Activated CD8-positive, alpha-beta memory T cell treated with anti-CD3 and anti-CD28 coated beads for 48 hours (primary cell): ENCODE data around the gene WNK2.

Source experiments
- DNase-seq, 3 experiments: peaks; one replicate each; pipeline ENCODE4 v3.0.0-alpha.2; 2020; ENCODE audit warnings: low read depth in 2 of 3, low spot score in 2 of 3

WNK2 gene

DNA sequence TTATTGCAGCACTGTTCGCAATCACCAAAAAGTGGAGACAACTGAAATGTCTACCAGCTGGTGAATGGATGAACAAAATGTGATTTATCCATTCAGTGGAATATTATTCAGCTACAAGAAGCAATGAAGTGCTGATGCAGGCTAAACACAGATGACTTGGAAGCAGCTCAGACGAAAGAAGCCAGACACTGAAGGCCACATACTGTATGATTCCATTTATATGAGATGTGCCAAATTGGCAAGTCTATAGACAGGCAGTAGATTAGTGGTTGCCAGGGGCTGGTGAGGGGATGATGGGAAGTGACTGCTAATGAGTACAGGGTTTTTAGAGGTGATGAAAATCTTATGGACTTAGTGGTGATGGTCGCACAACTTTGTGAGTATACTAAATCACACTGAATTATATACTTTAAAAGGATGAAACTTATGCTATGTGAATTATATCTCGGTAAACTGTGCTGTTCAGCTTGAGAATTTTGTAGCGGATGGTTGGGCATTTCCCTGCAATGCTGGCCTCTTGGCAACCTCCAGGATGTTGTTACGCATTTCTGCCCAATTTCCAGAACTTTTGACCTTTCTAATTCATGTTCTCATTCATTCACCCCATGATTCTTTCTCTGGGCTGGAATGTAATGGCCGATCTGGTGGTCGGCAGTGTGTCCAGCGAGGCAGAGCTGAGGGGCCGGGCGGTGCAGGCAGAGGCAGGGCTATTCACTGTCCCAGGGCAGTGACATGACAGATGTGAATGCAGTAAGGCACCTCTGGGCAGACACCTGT, 22.0 kb upstream of the WNK2 start:
- DNase-seq: no peak

DNA sequence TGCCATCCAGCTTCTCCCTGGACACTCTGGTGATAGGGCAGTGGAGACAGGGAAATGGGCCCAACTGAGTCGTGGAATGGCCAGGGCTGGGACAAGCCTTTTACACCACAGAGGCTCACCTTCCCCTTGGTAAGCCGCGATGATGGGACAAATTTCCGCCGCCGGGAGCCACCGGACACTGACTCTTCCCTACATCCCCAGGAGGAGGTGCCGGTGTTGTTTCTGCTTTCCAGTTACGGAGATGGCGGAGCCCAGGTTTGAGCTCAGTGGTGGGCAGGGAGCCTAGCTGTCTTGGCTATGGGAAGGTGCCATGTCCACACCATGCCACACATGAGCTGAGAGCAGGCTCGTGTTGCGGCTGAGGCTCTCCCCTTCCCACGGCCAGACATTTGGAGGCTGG, 19.9 kb upstream of the WNK2 start:
- no peak for DNase-seq

DNA sequence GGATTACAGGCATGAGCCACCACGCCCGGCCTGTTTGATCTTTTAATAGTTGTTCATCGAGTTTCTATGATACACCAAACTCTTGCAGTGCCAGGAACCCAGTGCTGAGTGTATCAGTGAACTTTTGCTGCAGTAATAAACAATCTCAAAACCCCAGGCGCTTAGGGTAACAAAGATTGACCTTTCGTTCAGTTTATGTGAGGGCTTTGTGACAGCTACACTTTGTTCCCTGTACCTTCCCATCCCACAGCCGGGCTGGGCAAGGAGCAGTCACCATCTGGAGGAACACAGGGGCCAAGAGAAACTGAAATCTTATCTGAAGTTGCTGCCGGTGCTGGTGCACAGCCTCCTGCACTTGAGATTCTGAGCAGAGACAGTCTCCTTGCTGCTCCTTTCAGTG, 17.2 kb upstream of the WNK2 start:
- DNase-seq: no peak

DNA sequence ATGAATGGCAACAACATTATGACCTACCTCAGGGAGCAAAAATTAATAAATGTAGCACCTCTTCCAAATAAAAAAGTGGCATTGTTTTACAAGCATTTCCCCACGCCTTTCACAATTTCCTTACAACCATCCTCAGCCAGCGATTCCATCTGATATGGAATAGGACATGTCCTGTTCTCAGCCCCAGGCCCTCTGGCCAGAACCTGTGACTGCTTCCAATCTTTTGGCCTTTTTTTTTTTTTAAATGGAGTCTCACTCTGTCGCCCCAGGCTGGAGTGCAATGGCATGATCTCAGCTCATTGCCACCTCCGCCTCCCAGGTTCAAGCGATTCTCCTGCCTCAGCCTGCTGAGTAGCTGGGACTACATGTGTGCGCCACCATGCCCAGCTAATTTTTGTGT, 16.8 kb upstream of the WNK2 start:
- DNase-seq: no peak

DNA sequence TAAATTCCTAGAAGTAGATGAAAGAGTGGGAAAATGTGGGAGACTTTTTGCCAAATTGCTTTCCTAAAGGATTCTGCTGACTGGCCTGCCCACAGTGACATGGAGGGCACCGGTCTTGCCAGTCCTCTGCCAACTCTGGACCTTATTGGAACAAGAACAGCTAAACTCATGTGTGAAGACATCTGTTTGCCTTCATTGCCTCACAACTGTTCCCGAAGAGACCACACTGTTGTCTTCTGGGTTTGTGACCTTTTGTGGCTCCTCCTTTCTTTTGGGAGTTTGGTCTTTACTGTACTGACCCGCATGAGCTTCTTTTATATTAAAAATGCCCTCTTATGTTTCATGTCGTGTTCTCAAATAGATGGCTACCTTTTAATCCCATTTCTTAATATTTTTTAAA, 16.1 kb upstream of the WNK2 start:
- no peak for DNase-seq

DNA sequence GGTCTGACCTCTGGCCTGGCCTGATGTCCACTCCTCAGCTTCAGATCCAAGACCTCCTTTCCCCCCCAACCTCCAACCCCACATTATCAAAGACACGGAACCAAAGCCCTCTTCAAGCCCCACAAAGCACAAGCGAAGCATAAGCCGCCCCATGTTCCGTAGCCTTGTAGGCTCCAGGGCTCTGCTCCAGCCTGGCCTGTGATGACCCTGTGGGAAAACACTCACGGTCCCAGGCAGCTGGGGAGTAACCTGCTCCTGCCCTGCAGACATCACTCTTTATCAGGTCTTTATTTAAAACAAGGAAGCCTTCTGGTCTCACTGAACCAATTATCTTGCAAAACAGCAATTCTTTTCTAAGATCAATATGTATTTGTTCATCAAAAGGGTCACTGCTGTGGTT, 15.4 kb upstream of the WNK2 start:
- no peak for DNase-seq

DNA sequence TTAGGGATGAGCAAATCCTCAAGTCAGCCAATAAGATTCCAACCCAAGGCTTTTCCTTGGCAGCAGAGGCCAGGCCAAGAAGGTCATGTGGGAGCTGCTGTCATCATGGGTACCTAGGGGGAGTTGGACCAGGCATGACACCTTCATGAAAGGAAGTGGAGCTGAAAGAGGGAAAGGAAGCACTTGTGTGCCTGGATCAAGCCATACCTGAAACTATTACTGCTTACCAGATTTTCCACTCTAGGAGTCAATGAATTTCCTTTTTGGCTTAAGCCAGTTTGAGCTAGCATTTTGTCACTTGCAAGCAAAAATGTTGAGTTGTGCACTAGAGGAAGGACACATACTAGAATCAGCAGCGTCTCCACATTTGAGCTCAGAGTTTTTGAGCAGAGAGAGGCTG, 14.5 kb upstream of the WNK2 start:
- no peak for DNase-seq

DNA sequence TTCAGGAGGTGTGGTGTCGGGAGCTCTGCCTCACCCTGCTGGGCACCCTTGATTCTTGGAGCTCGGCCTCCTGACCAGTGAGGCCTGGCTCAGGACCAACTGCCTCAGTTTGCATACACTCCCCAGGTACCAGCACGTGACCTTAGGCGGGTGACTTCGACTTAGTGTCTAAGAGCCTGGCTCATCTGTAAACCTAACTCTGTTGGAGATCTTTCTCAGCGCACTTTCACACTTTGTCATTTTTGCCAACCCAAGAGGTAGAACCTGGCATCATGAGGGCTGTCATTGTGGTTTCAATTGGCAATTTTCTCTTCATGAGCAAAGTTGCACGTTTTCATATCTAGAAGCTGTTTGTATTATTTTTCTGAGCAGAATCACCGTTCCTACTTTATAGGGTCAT, 13.4 kb upstream of the WNK2 start:
- no peak for DNase-seq

DNA sequence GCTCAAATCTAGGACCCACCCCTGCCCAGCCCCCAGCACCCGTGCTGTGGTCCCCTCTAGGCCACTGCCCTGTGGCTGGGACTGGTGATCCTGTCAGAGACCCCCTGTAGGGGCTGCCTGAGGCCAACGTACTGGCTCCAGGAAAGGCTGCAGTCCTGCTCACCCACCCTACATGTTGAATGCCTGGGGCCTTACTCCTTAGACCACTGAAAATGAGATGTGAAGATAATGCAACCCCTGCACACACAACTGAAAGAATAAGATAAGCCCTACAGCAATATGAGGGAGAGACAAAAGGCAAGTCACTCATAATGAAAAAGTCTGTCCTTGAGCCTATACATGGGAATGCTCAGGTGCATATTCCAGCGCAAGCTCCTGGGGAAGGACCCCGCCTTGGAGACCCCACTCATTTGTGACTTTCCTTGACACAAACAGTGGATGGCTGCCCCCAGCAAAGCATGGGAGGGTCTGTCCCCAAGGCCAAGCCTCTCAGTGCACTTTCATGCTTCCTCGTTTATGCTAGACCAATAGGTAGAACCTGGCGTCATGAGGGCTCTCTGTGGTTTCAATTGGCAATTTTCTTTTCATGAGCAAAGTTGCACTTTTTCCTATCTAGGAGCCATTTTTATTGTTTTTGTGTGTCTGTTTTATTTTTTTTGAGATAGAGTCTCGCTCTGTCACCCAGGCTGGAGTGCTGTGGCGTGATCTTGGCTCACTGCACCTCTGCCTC, 12.5 kb upstream of the WNK2 start:
- DNase-seq: no peak

DNA sequence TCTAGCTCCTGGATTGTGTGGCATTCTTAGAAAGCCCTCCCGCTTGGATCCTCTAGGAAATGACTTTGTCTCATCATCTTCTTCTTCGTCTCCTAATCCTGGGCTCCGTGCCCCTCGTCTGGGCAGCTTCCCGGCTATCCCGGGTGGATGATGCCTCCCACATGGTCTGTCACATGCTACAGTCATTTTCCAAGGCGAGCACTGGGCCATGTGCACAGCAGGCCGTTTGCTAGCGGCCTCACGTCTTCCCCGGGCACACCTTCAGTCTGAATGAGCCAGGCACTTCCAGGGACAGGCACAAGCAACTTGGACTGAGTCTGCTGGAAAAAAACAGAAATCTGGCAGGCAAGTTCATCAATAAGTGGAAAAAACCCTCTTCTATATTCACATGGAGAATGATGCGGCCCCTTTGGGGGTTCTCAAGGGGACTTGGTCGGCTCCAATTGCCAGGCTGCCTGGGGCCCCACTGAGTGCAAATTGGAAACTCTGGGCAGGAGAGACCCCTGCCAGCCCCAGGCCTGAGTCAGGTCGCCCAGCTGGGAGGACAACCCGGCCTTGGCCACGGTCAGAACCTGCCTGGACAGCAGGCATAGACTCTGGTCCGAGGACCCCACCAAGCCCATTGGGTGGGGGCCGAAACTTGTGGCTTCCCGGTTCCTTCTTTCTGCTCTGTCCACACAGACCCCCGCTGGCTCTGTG, 11.1 kb upstream of the WNK2 start:
- DNase-seq: no peak

DNA sequence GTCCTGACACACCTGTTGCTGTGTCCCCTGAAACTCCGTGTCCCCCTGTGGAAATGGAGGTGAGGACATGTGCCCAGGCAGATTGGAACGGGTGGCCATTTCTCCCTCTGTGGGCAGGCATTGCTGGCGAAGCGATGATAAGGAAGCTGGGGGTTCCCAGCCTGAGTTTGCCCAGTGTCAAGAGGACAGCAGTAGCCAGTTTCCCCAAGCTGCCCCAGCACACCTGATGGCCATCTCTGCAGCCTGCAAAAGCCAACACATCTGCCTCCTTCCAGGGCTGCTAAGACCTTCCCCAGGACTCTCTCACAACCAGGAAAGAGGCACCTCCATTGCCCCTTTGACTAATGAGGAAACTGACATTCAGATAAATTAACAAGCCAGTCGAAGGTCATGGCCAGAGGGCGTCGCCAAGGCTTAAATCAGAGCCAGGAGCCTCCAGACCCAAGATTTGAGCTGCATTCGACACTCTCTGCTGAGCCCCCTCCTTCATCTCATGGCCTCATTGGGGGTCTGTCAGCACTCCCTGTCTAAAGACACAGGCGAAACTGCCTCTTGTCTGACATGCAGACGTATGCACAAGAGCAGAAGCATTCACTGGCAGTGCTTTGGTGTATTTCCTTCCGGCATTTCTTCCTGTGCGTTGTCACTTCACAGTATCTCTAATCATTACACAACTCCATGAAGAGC, 10.4 kb upstream of the WNK2 start:
- DNase-seq: no peak

DNA sequence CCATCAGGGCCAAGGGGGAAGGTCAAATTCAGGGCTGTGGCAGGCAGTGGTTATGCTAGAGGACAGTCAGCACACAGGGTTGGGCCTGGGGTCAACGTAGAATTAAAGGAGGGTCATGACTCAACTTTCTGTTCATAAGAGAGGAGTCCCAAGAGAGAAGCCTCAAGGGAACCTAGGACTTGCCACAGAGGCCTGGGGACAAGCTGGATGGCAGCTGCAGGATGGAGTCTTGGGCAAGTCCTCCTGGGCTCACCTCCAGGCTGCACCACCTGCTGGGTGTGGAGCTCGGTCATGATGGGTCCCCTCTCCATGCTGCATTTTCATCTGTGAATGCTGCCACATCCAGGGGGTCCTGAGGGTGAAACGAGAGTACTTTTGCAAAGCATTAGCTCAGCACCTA, 9.0 kb upstream of the WNK2 start:
- no peak for DNase-seq

DNA sequence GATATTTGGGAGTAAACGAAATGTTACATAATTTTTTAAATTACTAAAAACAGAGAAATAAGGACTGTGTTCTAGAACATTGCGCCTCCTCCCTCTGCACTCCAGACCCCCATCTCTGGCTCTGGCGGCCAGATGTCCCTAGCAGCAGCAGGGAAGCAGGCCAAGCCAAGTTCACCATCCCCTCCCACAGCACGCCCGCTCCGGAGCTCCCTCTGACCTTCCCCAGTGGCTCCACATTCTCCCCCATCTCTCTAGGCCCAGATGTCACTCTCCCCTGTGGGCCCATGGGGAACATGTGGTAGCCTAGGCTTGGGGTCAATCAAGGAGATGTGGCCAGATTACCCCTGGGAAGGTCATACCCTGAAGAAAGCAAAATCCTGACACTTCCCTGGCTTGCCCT, 6.3 kb upstream of the WNK2 start:
- no peak for DNase-seq

DNA sequence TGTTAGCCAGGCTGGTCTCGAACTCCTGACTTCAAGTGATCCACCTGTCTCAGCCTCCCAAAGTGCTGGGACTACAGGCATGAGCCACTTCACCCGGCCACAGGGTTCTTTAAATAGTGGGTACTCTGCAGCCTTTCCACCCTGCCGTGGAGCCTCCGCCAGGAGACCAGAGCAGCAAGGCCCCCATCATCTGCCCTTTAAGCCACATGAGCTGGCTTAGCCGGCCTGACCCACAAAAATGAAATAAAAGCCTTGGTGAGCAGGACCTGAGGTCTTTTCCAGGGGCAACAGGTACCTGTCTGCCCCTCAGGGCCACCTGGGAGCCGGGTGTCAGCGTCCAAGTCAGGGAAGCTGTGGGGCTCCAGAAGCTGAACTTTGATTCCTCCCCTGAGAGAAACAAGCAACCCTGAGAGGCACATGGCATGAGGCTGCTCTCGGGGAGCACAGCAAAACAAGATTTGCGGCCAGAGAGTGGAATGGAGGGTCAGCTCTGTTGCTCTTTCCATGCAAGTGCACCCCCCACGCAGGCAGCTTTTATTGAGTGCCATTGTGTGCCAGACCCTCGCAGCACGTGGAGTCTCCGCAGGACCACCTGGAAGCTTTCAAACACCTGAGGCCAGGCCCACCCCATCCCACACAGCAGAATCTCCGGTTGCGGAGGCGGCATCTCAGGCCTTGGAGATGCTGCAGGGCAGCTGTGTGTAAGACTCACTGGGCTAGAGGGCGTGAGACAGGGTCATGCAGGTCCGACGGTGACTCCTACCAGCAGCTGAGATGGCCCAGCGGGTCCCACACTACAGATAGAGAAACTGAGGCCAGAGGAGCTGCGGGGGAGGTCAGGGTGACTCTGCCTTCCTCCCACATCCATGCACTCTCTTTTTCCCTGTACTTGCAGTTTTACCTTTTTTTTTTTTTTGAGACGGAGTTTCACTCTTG, 4.8 kb upstream of the WNK2 start:
- DNase-seq: no peak

DNA sequence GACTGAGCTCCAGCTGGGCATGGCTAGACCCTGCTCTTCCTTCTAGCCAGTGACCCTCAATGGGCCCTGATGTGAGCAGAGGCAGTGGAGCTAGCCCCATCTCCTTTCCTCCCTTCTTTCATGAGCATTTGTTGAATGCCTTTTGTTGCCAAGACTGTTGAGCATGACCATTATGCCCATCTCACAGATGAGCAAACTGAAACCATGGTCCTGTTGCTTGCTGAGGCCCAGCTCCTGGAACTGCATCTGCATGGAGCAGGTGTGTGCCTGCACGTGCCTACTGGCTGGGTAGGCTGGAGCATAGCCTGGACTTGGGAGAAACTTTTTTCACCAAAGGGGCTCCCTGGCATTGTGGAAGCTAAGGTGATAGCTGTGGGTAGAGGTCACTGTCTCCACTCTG, 3.0 kb upstream of the WNK2 start:
- DNase-seq: no peak

DNA sequence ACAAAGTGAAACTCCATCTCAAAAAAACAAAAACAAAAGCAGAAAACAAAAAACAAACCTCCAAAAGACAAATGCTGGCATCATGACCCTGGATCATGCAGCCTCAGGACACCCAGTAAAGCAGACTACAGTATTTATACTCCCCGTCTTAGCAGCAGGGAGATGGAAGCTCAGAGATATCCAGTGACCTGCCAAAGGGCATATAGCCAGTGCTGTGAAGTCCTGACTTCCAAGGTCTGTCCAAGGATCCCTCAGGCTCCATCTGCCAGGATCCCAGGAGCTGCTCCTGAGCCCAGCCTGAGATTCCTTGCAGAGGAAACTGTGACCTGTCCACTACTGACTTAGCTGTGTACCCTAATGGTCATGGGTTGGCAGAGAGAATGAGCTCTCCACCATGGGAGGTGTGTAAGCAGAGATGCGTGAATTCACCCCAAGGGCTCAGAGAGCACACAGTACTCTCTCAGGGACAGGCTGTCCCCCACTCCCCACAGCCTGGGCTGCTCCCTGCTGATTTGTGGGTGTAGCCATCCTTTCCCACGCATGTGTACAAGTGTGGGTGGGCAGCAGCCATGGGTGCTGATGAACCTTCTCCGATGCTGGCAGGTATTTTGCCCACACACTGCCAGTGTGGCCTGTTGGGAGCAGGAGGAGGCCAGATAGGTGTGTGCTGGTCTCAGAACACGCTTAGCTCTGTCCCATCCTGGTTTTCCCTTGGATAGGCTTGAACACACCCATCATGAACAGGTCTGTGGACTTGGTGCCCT, 2.1 kb upstream of the WNK2 start:
- DNase-seq: no peak

DNA sequence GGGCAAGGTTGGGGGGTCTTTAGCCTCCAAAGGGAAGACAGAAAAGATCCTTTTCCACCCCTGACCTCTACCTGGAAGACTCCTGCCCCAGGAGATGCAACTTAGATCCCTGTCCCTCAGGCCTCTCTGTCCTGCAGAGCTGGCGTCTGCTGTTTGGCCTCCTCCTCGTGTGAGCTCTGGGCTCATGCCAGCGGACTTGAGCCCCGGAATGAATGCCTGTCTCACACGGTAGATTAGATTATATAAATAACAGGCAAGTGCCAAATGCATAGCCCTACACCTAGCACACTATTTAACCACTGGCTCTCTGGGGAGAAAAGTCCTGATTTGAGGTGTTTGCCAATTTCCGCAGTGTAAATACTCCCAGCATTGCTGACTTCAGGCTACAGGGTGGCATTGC, 1.4 kb upstream of the WNK2 start:
- no peak for DNase-seq

DNA sequence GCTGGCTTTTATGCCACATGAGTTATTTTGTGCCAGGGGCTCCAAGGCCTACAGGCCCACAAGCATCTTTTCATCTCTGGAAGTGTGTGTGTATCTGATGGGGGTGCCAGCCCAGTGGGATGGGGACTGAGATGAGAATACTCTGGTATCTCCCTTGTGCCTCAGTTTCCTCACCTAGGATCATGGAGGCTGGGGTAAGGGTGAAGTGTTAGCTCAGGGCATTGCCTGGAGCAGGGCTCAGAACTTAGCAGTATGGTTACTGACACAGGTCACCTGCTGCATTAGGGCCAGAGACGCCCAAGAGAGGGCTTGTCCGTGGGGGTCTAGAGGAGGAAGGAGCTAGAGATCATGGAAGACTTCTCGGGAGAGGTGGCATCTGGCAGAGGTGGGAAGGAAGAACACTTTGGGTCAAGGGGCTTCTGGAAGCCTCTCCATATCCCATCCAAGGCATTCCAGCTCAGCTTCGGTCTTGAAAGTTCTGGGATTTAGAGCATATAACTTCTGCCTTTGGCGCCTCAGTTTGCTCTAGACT, 742 bp upstream of the WNK2 start:
- DNase-seq: no peak

DNA sequence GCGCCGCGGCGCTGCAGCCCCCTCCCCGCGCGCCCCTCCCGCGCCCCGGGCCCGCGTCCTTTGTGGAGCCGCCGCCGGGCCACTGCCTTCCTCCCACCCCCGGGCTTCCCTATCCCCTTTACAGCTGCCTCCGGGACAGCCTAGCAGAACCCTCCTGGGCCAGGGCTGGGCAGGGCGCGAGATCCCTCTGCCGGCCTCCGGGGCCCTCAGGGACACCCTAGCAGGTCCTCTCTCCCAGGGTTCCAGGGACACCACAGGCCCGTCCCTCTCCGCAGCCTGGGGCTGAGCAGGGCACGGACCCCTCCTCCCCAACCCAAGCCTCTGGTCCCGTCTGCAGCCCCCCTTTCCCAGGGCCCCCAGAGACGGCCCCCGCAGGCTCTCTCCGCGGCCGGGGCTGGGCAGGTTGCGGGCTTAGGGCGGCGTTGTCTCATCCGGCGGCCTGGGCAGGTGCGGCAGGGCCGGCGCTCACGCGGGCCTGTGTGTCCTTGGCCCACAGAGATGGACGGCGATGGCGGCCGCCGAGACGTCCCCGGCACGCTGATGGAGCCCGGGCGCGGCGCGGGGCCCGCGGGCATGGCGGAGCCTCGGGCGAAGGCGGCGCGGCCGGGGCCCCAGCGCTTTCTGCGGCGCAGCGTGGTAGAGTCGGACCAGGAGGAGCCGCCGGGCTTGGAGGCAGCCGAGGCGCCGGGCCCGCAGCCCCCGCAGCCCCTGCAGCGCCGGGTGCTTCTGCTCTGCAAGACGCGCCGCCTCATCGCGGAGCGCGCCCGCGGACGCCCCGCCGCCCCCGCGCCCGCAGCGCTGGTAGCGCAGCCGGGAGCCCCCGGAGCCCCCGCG, 710 bp downstream of the WNK2 start:
- no peak for DNase-seq
